DMS 273 (cell line): ENCODE measurements around the gene C2CD3.
"Not testable (repeated sequence)": the region's sequence is repeated elsewhere in the genome, so short reads cannot be mapped to it uniquely, and the experiment has no call there.

Experiments used
- DNase-seq: peaks from one replicate; lab custom pipeline; 2025; ENCODE audit not compliant: unreplicated experiment; lab: John Stamatoyannopoulos, UW

Gene C2CD3

DNA sequence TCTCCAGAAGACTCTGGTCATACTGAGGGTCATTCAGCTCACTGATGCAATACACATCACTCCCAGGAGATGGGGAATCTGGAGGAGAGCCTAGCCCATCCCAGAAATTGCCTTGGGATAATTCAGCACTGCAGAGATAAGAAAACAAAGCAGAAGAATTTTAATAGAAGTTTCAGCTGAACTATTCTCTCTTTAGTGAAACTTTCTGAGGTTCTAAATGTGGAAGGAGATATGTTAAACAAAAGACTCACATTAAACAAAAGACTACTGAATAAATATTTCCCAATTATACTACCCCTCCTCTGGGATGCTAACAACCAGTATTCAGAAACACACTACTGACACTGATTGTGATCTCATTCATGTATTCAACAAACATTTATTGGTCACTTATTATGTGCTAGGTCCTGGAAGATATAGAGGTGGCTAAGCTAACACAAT, 47.8 kb downstream of the C2CD3 start:
- no peak for DNase-seq

DNA sequence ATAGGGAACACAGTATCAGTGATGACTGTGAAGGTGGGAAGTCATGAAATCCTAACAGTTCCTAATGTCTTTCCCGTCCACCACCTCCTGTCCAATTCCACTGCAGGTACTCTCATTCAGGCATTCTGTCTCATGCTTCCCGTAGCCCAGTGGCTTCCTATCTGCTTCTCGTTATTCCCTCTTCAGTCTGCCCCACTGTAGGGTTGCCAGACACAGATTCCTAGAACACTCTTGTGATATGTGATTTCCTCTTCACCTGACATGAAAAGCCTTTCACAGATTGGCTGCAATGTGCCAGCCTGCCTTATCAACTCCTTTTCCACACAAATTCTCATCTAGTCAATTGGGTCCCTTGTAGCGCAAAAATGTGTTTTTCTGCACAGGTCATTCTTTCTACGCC, 49.0 kb downstream of the C2CD3 start:
- no peak for DNase-seq

DNA sequence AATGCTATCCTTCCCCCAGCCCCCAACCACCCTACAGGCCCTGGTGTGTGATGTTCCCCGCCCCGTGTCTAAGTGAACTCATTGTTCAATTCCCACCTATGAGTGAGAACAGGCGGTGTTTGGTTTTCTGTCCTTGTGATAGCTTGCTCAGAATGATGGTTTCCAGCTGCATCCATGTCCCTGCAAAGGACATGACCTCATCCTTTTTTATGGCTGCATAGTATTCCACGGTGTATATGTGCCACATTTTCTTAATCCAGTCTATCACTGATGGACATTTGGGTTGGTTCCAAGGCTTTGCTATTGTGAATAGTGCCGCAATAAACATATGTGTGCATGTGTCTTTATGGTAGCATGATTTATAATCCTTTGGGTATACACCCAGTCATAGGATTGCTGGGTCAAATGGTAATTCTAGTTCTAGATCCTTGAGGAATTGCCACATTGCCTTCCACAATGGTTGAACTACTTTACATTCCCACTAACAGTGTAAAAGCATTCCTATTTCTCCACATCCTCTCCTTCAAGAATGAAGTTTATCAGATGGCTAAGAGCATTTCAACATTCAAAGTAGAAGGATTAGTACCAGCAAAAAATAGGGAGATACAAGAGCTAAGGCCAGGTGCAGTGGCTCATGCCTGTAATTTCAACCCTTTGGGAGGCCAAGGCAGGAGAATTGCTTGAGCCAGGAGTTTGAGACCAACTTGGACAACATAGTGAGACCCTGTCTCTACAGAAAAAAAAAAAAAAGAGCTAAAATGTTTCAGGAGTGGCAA, 50.4 kb downstream of the C2CD3 start:
- not testable (repeated sequence) for DNase-seq

DNA sequence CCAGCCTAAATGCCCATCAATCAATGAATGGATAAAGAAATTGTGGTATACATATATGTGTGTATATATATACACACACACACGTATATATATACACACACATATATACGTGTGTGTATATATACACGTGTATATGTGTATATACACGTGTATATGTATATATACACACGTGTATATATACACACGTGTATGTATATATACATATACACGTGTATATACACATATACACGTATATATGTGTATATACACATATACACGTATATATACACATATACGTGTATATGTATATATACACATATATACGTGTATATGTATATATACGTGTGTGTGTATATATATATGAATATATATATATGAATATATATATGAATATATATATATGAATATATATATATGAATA, 54.1 kb downstream of the C2CD3 start:
- no peak for DNase-seq

DNA sequence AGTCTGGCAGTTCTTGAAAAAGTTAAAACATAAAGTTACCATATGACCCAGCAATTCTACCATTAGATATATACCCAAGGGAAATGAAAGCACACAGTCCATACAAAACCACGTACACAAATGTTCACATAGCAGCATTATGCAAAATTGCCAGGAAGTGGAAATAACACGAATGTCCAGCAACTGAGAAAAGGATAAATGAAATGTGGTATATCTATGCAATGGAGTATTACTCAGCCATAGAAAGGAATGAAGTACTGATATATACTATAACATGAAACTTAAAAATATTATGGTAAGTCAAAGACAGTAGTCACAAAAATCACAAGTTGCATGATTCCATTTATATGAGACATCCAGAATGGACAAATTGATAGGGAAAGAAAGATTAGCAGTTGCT, 57.9 kb downstream of the C2CD3 start:
- DNase-seq, result no peak

DNA sequence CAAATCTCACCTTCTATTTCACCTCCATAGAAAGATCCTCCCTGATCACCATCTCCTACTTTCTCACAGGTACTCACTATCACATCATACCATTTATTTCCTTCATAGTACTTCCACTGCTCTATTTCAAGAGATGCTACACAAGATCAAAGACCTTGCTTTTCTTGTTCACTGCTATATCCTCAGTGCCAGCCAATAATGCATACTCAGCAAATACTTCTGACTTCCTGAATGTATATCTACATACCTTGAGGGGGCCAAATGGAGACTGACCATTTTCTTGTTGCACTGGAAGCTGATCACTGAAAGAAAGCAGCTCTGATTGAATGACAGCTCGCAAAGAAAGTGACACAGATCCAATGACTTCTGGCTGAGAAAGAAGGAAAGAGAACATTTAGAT, 64.7 kb downstream of the C2CD3 start:
- no peak for DNase-seq

DNA sequence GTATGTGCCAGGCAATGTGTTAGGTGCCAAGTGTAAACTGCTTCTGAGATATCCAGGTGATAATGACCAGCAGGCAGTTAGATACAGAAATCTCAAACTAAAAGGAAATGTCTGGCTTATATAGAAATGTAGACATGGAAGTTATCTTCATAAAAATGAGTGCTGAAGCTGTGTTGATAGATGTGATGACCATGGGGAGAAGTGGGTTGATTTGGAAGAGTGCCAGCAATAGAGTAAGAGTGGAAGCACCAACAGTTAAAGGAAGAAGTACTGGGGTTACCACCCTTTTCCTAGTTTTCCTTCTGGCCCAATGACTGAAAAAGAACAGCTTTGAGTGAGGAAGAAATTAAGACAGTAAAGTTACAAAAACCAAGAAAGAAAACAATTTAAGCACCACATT, 68.5 kb downstream of the C2CD3 start:
- DNase-seq, result no peak

DNA sequence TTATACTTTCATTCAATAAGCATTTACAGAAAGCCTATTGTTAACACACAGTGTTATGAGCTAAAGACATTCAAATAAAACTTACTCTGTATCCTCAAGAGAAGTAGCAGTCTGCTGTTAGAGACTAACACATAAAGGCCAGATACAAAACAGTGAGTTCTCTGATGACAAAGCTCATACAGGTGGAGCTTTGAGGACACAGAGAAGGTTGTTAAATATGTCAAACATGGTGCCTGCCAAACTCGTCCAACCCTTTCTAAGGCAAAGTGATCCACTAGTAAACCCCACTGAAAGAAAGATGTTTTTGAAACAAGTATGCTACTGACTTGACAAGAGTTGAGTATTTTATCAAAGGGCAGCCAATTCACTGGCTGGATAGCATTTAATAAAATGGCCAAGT, 70.1 kb downstream of the C2CD3 start:
- DNase-seq, result no peak

DNA sequence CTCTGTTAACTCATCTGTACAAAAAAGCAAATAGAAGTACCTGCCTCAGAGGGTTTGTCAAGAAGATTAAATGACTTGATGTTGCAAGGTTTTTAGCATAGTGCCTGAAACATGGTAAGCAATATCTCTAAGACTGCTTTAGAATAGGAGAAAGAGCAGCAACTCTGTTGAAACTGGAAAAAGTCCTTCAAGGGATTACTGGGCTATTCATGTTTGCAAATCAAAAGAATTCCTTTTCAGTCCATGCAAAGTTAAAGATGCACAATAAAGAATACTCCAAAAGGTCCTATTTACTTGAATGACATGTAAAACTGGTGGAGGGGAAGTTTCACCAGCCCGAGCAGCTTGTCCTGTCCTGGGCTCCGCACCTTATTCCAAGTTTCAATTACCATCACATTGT, 70.6 kb downstream of the C2CD3 start:
- DNase-seq, result no peak

DNA sequence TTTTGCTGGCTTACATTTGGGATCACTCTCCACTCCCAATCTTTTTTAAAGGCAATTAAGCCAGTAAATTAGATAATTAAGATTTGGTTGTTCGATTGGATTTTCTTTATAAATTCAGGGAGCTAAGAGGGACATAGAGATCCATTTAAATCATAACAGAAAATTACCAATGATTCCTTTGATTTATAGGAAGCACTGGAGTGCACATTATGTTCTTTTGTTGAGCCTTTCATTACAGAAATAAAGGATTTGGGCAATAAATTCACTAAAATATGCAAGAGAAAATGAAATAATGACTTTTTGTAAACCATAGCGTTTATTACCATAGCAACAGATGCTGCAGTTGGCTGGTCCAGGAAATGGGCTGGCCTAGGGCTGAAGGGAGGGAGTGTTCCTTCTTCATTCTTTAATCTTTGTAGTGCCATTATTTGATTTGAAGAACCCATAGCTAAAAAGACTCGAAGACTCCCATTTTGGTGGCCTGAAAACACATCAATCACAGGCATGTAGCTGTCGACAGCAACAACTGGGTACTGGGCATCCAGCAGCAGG, 73.0 kb downstream of the C2CD3 start:
- no peak for DNase-seq

DNA sequence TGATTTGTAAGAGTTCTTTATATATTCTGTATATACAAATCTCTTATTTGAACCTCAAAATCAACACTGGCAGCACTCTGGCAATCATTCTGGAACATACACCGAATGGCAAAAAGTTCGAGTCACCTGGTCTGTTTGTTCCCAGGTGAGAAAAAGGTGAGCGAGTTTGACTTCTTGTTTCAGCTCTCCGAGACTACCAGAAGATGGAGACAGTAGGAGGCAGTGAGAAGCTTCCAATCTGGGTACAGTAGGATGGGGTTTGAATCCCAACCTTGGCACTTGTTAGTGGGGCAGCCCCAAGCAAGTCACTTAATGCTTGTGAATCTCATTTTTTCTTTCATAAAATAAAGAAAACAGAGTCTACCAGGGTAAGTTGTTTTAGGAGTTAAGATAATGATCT, 76.4 kb downstream of the C2CD3 start:
- DNase-seq, result no peak

DNA sequence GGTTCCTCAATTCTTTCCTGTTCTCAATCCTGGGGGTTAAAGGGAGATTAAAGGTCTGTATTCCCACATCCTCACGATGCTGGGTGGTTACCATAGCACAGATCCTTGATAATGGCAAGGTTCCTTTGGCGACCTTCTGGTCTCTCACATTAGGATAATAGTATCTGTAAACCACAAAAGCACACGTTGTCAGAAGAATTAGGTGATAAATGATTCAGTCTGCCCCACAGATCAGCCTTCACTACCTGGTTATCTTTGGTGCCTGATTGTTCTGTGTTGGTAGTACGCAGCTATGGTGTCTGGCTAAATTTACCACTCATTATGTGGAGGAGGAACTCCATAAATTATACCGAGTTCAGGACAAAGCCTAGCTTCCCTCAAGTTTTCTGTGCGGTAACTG, 78.4 kb downstream of the C2CD3 start:
- DNase-seq, result no peak

DNA sequence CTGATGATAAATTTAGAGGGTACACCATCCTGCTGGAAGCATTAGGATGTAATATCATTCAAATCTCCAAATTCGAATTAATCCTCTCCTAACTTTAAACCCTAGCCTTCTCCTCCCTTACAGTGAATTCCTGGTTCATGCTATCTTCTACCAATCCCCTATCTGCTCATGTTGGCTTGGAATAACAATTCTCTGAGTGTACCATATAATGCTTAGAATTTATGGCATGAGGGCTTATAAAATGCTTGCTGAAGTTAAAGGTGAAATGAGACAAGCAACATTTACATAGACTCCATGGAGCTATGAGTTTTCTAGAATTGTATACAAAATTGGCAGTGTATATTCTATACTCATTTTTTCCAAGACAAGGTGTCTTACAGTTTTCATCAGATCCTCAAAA, 79.3 kb downstream of the C2CD3 start:
- no peak for DNase-seq

DNA sequence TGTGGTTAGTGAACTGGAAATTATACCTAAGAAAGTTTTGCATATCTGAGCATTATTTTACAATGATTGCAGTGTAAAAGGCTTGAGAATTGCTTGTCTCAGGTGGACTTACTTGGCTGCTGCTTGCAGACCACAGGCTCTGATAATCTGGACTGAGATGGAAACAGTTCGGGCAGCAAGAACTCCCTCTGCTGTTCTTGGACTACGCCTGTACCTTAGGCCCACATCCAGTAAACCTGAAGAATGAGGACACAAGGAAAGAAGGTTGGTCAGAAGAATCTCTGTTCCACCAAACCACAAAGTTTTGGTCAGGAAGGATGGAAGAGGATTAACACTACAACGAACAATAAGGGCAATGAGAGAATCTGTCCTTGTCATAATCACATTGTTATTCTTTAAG, 80.1 kb downstream of the C2CD3 start:
- no peak for DNase-seq

DNA sequence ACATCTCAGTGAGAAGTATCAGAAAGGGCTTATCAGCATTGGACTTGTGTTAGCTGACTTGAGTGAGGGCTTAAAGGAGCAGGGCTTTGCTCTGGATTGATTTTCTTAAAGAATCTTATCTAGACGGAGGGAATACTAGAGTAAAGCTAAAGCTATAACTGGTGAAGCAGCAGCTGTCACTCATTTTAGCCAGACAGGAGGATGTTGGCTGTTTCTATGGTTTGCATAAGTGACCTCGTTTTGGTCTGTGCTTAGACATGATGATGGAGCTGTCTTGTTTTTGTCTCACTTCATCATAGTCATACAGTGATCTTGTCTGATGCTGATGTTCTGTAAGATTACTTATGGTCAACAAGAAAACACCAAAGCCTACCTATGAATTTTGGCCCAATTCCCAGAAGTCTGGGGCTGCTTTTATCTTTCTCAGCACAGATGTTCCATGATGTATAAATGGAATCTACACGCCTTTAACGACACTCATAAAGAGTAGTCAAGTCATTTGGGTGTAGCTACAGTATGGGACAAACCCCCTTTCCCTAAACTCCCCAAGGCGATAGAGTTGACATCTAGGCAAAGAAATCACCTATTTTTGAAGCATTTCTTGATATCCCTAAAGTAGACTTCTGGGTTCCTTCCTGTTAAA, 84.4 kb downstream of the C2CD3 start:
- peak; percentile 37 for DNase-seq

DNA sequence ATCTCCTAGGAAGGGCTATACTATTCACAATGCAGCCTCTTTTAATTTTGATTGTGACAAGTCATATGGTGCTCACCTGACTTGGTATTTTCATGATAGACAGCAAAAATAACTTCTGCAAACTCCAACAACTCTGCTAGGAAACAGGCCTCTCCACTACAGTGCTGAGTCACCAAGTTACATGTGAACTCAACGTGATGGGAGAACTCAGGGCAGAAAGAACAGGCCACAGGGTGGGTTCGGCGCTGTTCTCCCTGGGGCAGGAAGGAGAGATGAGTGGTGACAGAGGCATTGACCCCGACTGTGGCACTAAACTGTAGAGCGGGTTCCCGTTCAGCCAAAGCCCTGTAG, 85.3 kb downstream of the C2CD3 start:
- no peak for DNase-seq

DNA sequence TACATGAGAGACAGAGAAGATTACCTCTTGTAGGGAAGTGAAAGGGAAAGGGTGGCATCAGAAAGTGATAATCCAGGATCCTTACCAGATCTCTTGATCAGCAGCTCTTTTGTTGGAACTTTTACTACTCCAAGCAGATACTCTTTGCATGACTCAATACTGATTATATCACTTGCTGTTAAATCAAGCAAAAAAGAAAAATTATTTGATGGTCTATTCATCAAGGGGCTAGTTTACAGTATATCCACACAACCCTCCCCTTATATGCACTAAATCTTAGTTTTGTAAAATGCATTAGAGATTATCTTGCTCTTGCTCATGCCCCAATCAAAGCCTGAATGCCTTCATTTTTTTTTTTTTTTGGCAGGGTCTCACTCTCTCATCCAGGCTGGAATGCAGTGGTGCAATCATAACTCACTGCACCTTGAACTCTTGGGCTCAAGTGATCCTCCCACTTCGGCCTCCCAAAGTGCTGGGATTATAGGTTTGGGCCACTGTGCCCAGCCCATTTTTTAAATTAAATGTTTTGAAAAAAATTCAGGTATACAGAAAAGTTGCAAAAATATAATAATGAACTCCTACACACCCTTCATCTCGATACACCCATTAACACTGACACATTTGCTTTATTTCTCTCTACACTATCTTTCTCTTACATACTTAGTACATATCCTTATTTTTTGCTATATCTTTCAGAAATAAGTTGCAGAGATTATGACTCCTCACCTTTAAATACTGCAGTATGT, 85.8 kb downstream of the C2CD3 start:
- DNase-seq, result no peak

DNA sequence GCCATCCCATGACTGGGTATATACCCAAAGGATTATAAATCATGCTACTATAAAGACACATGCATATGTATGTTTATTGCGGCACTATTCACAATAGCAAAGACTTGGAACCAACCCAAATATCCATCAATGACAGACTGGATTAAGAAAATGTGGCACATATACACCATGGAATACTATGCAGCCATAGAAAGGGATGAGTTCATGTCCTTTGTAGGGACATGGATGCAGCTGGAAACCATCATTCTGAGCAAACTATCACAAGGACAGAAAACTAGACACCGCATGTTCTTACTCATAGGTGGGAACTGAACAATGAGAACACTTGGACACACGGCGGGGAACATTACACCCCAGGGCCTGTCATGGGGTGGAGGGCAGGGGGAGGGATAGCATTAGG, 86.9 kb downstream of the C2CD3 start:
- not testable (repeated sequence) for DNase-seq

DNA sequence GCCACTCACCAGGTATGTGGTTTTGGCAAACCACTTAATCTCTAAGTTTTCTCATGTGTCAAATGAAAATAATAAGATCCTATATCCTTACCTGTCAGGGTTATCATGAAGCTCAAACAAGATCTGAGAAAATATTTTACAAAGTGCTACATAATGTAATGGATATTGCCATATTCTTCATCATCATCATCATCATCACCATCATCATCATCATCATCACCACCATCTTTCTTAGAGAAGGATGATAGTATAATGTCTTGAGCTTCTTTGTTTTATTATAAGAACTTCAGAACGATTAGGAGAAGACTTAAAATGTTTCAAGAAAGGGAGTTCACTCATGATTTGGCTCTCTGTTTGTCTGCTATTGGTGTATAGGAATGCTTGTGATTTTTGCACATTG, 89.4 kb downstream of the C2CD3 start:
- no peak for DNase-seq

DNA sequence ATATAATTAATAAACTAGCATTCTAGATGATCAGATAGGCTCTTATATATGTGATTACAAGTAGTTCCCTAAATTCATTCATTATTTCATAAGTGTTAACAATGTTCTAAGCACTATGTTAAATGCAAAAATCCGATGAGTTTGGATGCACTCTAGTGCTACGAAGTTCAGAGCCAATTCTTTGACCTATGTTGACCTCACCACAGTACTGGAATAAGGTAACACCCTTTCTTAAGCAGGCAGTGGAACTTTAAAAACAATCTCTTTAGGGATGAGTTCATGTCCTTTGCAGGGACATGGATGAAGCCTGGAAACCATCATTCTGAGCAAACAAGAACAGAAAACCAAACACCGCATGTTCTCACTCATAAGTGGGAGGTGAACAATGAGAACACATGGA, 93.6 kb downstream of the C2CD3 start:
- no peak for DNase-seq

DNA sequence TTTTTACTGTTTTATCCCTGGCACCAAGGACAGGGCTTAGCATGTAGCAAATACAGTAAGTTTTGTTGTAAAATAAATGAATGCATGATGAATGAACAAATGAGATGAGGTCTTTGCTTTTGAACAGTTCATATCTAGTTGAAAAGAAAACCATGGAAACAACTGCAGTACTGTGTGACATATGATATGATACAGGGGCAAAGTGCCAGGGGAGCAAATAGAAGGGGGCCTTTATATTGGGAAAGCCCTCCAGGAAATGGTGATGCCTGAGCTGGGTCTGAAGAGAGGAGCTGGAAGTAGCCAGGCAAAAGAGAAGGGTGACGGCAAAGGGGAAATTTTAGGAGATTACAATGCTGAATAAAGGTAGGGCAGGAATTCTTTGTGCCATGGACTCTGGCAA, 98.1 kb downstream of the C2CD3 start:
- DNase-seq, result peak; percentile 2

DNA sequence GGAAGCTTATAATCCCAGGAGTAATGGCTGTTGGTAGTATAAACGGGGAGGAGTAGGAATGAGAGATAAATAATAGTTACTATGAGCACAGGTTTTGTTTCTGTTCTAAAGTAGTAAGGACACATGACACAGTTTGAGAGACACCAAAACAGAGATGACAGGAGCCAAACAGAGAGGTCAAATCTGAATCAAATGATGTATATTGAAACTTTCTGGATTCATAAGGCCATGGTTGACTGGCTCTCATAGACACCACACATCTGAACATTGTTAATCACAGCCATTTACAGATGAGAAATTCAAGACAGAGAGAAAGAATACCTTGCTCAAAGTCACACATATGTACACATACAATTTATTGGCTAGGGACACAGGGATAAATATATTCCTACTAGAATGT, 98.5 kb downstream of the C2CD3 start:
- DNase-seq, result no peak
